Ovary (tissue), 9 donors: ENCODE results near the gene CSF3R. TPM values are rescaled to one million over a fixed set of nuclear protein-coding genes. Genes with fewer than 3 reads are reported as not detected.

ENCODE experiments used
- DNase-seq, 5 donors: peaks; one replicate each; pipeline ENCODE4 v3.0.0-alpha.2; 2019 to 2020
- H3K27ac ChIP-seq, 2 donors: fragments of 200-600 bp; one replicate each; pipeline versions ENCODE4 v1.5.1 to v1.8.0; 2019 to 2022
- H3K27me3 ChIP-seq: fragments of 200-600 bp; one replicate; pipeline ENCODE4 v1.8.0; 2022
- H3K36me3 ChIP-seq: fragments of 200-600 bp; sonication (generic); one replicate; pipeline ENCODE4 v1.5.1; 2019
- H3K4me1 ChIP-seq: one replicate; pipeline ENCODE4 v1.8.1; 2013; ENCODE audit warnings: mild to moderate bottlenecking, moderate library complexity; ENCODE audit not compliant: insufficient read depth
- H3K4me3 ChIP-seq: fragments of 200-600 bp; sonication (generic); one replicate; pipeline ENCODE4 v1.5.1; 2017
- H3K9me3 ChIP-seq, 2 donors: fragments of 200-600 bp in 1 of 2; sonication (generic) in 1 of 2; one replicate each; pipeline versions ENCODE4 v1.5.1 to v1.8.1; 2013 to 2019; ENCODE audit warnings: mild to moderate bottlenecking in 1 of 2, moderate library complexity in 1 of 2
- EP300 ChIP-seq: sonication (generic); formaldehyde crosslinking; IDR thresholded peaks from one replicate; pipeline ENCODE4 v1.6.1; 2017; ENCODE audit warnings: antibody characterized with exemption
- POLR2A ChIP-seq: fragments of 450-650 bp; IDR thresholded peaks from one replicate; pipeline ENCODE4 v1.6.1; 2017; ENCODE audit warnings: antibody characterized with exemption, mild to moderate bottlenecking, moderate library complexity
- WGBS, 3 donors: extraction: QIAGEN DNeasy Blood & Tissue Kit in 1 of 3; methylation state at CpG; one replicate each; pipeline versions ENCODE4 v1.1.5 to v1.1.7; 2013 to 2017; 5-methylcytosine and 5-hydroxymethylcytosine counted together
- intact Hi-C, 4 donors: fragments of 100-400 bp; cut with DNase I; formaldehyde crosslinking; loops; one replicate each; pipeline versions ENCODE4 v1.11.0 to v1.15.1; 2022 to 2023
- polyA plus RNA-seq, 2 donors: library from polyadenylated mRNA; stranded (reverse); fragments of 200-250 nt in 1 of 2; fragments of 350-450 nt in 1 of 2; fragmentation: Illumina TruSeq in 1 of 2; extraction: RNeasy Lipid Tissue Mini Kit (QIAGEN cat#74804) in 1 of 2; gene quantifications; one replicate each; pipeline ENCODE4 v1.2.3, GENCODE V29; 2013 to 2014
- total RNA-seq, 7 donors: library from RNA; depleted of rRNA in 2 of 7; stranded (reverse); fragments of >200 nt in 2 of 7; fragmentation: NEBNext Ultra II Directional in 3 of 7; extraction: Animal tissue kit (Norgen Biotek cat#: 25700) in 3 of 7; gene quantifications; one replicate each; pipeline versions ENCODE4 v1.1.0 to v1.2.4, GENCODE V29; 2016 to 2023
- TF ChIP-seq, protein P1 (sequence below), 3 donors: fragments of 450-650 bp in 2 of 3; fragments of 200-600 bp in 1 of 3; IDR thresholded peaks; one replicate each; pipeline versions ENCODE4 v1.5.1 to v1.8.0; 2016 to 2022; ENCODE audit warnings: antibody characterized with exemption in 3 of 3, mild to moderate bottlenecking in 1 of 3
- donor health status: DM: no; HTN: no; CAD: no; lungs with moderate emphysema.
- donor health status: DM: no; HTN: no; CAD: no.
- donor health status: Bipolar disorder and iron deficiency.
- donor health status: DM: yes; HTN: yes; CAD: no.
- donor health status: DM: no; HTN: no; CAD: no.
- donor health status: DM: yes; HTN: yes; CAD: no.

Gene CSF3R
- total and polyA plus RNA-seq, 9 donors, result 1.9 to 5.7 (median 4.7) TPM

- TF ChIP-seq EP300 (no peak), POLR2A (no peak)
- TF ChIP-seq, protein P1, sequence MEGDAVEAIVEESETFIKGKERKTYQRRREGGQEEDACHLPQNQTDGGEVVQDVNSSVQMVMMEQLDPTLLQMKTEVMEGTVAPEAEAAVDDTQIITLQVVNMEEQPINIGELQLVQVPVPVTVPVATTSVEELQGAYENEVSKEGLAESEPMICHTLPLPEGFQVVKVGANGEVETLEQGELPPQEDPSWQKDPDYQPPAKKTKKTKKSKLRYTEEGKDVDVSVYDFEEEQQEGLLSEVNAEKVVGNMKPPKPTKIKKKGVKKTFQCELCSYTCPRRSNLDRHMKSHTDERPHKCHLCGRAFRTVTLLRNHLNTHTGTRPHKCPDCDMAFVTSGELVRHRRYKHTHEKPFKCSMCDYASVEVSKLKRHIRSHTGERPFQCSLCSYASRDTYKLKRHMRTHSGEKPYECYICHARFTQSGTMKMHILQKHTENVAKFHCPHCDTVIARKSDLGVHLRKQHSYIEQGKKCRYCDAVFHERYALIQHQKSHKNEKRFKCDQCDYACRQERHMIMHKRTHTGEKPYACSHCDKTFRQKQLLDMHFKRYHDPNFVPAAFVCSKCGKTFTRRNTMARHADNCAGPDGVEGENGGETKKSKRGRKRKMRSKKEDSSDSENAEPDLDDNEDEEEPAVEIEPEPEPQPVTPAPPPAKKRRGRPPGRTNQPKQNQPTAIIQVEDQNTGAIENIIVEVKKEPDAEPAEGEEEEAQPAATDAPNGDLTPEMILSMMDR (IDR thresholded peaks at IDR 0.05), result no peak
- Histone ChIP-seq H3K4me1 (no peaks in the 10 kb centered on the region), H3K27ac (no peak overlapping the region), H3K9me3 (no peaks in the 10 kb centered on the region), H3K27me3 (no peaks in the 10 kb centered on the region), H3K4me3 (no peak overlapping the region), H3K36me3 (no peaks in the 10 kb centered on the region)
- WGBS, 3 donors, result 60 to 63% (median 63%) methylated on average over 16 of the region's 16 CpGs
- intact Hi-C loops, result no loop called here
- DNase-seq, result no peak
Measured at GRCh38 chr1:36523850-36524249, 41.1 kb upstream of the CSF3R start.

GRCh38 chr1:36523230-36523495 lies 40.5 kb upstream of the CSF3R start:
- Histone ChIP-seq H3K4me3 (no peak overlapping the region), H3K4me1 (no peaks in the 10 kb centered on the region), H3K27ac (no peak overlapping the region), H3K36me3 (no peaks in the 10 kb centered on the region), H3K9me3 (no peaks in the 10 kb centered on the region), H3K27me3 (no peaks in the 10 kb centered on the region)
- intact Hi-C loops, result no loop called here
- TF ChIP-seq POLR2A (no peak), EP300 (no peak)
- TF ChIP-seq, protein P1 (IDR thresholded peaks at IDR 0.05), result no peak
- no peak for DNase-seq
- 83 to 88% (median 87%) methylated on average over 4 of the region's 4 CpGs for WGBS, 3 donors

DNA sequence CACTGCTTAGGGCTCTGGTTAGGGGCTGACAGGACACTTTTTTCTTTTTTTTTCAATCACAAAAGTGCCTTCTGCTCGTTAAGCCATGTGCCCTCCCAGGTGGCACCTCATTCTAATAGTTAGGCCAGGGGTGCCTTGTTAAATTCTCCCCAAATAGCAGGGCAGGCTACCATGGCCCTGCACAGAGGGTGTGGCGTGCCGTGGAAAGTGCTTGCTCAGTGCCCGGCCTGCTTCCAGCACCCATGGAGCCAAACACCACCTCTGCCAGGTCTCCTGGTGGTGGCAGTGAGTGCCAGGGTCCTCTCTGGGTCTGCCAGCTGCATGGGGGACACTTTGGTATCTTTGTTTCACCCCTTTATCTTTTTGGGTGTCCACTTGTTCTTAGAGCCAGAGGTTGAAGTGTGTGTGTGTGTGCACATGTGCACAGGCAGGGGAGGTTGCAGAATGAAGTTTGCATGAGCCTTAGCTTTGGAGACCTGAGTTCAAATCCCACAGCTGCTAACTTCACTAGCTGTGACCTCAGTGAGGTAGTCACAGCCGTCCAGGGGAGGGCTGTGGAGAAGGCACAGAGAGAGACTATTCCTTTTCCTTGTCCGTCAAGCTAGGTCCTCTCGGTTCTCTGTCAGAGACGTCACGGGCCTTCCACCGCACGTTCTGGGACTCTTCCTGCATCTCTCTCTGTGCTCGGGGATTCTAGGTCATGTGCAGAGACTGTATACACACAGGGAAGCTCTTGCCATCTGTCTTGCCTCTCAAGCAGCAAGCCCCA lies 39.9 kb upstream of the CSF3R start:
- no peaks in the 10 kb centered on the region for H3K4me1 ChIP-seq
- no peaks in the 10 kb centered on the region for H3K27me3 ChIP-seq
- intact Hi-C loops, result no loop called here
- WGBS, 3 donors, result 78 to 86% (median 82%) methylated on average over 12 of the region's 12 CpGs
- no peak overlapping the region for H3K27ac ChIP-seq
- no peak overlapping the region for H3K4me3 ChIP-seq
- H3K9me3 ChIP-seq, result no peaks in the 10 kb centered on the region
- no peaks in the 10 kb centered on the region for H3K36me3 ChIP-seq
- TF ChIP-seq, protein P1 (IDR thresholded peaks at IDR 0.05), result no peak
- TF ChIP-seq EP300, result no peak
- no peak for TF ChIP-seq POLR2A
- DNase-seq, result no peak

- 80 to 84% (median 82%) methylated on average over 8 of the region's 8 CpGs for WGBS, 3 donors
- no peaks in the 10 kb centered on the region for H3K27me3 ChIP-seq
- no peaks in the 10 kb centered on the region for H3K4me1 ChIP-seq
- H3K36me3 ChIP-seq, result no peaks in the 10 kb centered on the region
- no peak overlapping the region for H3K27ac ChIP-seq
- no peak for DNase-seq
- intact Hi-C loops, result no loop called here
- TF ChIP-seq POLR2A (no peak), EP300 (no peak)
- TF ChIP-seq, protein P1 (IDR thresholded peaks at IDR 0.05), result no peak
- H3K9me3 ChIP-seq, result no peaks in the 10 kb centered on the region
- no peak overlapping the region for H3K4me3 ChIP-seq
Measured at GRCh38 chr1:36522021-36522420, 39.3 kb upstream of the CSF3R start.
